Stimulated activated CD4-positive, alpha-beta T cell treated with anti-CD3 and anti-CD28 coated beads, Interleukin-1b, Interleukin-23, amount 100 ng/mL, for 48 hours (primary cell): ENCODE data around the gene PPP1R13B.
"Not testable (repeated sequence)": the region's sequence is repeated elsewhere in the genome, so short reads cannot be mapped to it uniquely, and the experiment has no call there.

Experiments used
- DNase-seq: peaks from one replicate; pipeline ENCODE4 v3.0.0-alpha.2; 2020

The PPP1R13B gene, protein sequence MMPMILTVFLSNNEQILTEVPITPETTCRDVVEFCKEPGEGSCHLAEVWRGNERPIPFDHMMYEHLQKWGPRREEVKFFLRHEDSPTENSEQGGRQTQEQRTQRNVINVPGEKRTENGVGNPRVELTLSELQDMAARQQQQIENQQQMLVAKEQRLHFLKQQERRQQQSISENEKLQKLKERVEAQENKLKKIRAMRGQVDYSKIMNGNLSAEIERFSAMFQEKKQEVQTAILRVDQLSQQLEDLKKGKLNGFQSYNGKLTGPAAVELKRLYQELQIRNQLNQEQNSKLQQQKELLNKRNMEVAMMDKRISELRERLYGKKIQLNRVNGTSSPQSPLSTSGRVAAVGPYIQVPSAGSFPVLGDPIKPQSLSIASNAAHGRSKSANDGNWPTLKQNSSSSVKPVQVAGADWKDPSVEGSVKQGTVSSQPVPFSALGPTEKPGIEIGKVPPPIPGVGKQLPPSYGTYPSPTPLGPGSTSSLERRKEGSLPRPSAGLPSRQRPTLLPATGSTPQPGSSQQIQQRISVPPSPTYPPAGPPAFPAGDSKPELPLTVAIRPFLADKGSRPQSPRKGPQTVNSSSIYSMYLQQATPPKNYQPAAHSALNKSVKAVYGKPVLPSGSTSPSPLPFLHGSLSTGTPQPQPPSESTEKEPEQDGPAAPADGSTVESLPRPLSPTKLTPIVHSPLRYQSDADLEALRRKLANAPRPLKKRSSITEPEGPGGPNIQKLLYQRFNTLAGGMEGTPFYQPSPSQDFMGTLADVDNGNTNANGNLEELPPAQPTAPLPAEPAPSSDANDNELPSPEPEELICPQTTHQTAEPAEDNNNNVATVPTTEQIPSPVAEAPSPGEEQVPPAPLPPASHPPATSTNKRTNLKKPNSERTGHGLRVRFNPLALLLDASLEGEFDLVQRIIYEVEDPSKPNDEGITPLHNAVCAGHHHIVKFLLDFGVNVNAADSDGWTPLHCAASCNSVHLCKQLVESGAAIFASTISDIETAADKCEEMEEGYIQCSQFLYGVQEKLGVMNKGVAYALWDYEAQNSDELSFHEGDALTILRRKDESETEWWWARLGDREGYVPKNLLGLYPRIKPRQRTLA

DNA sequence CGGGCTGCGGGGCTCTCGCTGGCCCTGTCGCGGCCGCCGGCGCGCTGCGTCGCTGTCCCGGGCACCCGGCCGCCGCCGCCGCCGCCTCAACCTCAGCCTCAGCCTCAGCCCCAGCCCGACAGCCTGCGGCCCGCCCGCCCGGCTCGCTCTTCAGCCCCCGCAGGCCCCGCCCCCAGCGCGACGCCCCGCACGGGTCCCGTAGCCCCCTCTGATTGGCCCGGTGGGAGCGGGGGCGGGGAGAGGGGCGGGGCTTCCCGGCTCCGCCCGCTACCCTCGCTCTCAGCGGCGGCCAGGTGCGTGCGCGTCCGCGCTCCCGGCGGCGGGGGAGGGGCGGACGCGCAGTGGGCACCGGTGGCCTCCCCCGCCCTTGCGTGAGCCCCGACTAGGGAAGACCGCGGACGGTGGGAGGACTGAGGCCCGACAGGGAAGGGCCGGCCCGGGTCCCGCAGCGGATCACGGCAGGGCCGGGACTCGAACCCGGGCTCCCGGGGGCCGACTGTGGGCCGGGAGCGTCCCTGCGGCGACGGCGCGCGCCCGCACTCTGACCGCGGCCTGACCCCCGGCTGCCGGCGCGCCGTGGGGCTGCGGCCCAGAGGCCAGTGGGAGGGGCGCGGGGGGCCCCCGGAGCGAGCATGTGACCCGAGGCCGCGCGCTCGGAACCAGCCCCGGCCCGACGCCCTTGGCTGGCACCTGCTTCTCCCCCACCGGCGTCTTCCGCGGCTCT, at the start of gene PPP1R13B:
Gene PPP1R13B, minus strand, starts transcription at position 125 of the 724 bp plus-strand sequence. CDS start 268 bp downstream, outside the sequence.
- DNase-seq = peak; percentile 91

DNA sequence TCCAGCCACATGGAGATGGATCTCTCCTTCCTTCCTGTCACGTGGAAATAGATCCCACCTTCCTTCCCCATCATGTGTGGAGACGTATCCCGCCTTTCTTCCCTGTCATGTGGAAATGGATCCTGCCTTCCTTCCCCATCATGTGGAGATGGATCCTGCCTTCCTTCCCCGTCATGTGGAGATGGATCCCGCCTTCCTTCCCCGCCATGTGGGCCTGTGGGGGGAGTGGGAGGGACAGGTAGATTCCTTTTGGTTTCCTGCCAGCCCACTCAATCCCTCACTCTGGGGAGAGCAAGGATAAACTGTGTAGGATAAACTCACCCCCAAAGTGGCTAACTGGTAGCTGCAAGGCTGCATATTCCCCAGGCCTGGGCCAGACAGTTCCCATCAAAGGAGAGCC, 49.2 kb upstream of the PPP1R13B start:
- DNase-seq = no peak

GRCh38 chr14:103894723-103895059, 47.3 kb upstream of the PPP1R13B start:
- DNase-seq = no peak

- DNase-seq = no peak
Observed at GRCh38 chr14:103894034-103894722, 46.8 kb upstream of the PPP1R13B start.

DNA sequence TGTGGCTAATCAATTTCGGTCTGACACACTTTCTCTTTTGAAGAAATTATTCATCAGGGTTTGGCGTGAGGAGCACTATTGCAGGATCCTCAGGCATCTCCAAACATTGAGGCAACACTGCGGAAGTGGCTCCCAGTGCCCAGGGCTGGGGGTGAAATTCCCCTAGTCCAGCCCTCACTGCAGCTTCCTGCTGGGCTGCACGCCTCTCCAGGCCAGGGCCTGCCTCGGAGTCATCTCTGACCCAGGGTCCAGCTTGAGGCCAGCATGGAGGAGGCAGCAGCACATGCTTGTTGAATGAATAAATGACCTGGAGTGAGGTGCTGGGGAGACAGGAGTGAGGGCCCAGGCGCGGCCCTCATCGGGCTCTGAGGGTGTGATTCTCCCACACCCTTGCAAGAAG, 44.9 kb upstream of the PPP1R13B start:
- no peak for DNase-seq

- no peak for DNase-seq
Observed at GRCh38 chr14:103891667-103892215, 44.4 kb upstream of the PPP1R13B start.

DNA sequence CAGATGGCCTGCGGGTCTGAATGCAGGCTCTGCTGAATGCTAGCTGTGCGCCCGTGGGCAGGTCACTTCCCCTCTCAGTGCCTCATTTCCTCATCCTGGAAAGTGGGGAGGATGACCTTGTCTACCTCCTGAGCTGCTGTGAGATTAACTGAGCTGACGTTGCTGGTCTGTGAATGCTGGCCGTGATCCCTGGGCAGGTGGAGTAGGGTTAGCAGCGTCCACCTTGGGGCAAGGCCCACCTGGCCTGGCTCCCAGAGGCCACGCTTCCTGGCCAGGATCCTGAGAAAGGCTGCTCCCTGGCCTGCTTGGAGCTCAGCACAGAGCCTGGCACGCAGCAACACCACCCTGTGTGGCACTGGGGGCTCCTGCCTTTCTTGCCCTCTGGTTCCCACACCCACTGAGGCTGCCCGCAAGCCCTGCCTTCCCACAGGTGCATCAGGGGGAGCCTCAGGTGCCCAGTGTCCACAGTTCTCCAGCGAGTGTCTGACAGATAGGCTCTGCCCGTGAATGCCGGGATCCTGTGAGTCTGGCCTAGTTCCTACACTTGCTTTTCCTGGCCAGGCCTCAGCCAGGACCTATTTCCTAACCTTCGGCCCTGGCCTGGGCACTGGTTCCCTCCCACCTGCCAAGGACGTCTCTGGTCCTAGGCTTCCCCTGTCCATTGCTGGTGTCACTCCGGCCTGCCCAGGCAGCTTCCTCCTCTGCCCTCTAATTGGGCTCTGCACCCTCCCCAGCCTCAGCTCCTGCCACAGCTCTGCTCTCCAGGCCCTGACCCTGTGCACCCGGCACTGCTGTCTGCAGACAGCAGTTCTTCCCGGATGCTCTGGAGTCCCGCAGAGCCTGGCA, 43.7 kb upstream of the PPP1R13B start:
- DNase-seq = no peak

DNA sequence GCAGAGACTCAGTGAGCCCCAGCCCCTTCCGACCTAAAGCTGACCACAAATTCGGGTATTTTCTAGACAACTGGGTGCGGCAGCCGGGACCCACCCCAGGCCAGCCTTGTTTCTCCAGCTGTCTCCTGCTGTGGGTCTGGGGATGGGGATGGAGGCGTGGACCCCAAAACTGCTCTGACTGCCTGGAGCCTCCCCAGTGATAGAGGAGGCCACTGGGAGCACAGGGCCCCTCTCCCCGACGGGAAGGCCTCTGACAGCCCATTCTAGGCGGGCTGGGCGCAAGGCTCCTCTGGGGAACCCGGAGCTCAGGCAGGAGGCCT, 42.6 kb upstream of the PPP1R13B start:
- DNase-seq = no peak

- DNase-seq = no peak
Observed at GRCh38 chr14:103889313-103890051, 42.1 kb upstream of the PPP1R13B start.

DNA sequence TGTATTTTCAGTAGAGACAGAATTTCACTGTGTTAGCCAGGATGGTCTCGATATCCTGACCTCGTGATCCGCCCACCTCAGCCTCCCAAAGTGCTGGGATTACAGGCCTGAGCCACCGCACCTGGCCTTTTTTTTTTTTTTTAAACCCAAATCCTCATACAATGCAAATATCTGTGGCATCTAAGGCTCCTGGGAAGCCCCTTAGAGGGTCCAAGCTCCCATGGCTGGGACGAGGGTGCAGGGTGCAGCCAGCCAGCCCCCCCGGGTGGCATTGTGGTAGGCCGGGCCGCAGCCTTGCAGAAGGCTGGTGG, 41.6 kb upstream of the PPP1R13B start:
- not testable (repeated sequence) for DNase-seq

DNA sequence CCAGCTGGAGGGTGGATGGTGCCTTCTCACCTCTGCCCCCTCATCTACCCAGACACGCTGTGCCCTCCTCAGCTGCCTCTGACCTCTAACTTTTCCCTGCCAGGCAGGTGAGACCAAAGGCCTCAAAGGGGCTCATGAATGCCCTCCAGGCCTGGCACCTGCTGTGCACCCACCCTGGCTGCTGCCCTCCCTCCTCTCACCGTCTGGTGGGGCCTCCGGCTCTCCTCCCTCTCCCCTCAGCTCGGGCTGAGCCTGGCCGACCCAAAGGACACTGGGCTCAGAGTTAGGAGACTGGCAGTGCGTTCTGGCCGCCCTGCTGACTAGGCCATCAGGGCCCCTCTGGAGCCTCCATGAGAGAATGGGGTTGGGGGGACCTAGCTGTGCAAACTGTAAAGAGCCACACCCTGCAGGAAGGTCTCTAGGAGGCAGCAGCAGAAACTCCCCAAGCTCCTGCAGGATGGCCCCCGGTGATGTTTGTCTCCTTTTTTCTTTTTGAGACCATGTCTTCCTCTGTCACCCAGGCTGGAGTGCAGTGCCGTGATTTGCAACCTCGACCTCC, 40.3 kb upstream of the PPP1R13B start:
- no peak for DNase-seq

DNA sequence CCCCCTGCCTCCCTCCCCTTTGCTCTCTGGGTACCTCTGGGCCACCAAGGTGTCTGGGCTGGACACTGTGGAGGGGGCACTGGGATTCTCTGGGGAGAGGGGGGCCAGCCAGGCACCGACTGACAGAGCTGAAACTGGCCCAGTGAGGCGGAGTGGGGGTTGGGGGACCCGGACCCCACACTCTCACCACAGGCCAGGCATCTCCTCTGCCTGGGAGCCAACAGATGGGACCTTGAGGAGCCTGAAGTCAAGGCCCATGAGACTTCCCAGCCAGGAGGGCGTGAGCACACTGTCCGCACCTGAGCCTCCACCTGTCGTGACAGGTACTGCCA, 39.8 kb upstream of the PPP1R13B start:
- DNase-seq = no peak

DNA sequence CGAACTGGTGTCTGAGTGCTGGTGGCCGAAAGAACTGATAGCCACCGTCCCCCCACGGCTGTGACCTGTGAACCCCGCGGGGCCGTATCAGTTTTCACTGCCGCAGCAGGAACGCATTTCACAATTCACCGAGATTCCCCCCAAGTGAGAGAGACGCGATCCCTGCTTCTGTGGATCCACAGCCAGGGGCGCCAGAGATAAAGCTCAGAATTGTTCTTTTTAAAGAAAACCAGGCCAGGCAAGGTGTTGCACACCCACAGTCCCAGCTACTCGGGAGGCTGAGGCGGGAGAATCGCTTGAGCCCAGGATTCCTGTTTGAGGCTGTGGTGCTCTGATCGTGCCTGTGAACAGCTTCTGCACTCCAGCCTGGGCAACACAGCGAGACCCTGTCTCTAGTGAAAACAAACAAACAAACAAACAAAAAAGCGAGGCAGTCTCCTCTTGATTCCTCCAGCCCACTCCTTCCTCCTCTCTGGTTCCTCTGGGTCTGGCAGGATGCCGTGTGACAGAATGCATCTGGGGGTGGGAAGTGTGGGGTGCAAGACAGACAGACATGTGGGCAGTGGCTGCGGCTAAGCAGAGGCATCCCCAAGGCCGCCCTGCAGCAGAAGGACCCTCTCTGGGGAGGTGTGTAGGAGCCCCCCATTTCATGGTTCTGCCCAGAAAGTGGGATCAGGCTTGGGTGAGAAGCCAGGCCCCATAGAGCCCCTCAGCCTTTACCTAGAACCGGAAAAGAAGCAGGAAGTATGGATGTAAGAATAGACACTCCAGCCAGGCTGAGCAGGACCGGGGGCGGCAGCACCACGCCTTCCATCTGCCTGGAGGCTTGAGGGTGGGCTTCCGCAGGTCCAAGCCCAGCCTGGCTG, 39.2 kb upstream of the PPP1R13B start:
- no peak for DNase-seq

GRCh38 chr14:103885509-103885932, 38.1 kb upstream of the PPP1R13B start:
- DNase-seq = no peak

- no peak for DNase-seq
Observed at GRCh38 chr14:103884854-103885253, 37.5 kb upstream of the PPP1R13B start.

DNA sequence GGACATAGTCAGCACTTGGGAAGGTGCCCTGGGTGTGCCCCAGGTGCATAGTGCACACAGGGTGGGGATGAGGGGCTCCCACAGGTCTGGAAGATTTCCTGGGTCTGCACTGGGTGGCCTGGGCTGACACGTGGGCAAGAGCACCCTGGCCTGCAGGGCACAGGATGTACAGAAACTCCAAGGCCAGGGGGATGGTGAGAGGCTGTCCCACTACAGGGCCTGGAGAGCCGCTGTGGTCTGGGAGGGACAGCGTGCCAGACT, 35.8 kb upstream of the PPP1R13B start:
- DNase-seq = no peak

DNA sequence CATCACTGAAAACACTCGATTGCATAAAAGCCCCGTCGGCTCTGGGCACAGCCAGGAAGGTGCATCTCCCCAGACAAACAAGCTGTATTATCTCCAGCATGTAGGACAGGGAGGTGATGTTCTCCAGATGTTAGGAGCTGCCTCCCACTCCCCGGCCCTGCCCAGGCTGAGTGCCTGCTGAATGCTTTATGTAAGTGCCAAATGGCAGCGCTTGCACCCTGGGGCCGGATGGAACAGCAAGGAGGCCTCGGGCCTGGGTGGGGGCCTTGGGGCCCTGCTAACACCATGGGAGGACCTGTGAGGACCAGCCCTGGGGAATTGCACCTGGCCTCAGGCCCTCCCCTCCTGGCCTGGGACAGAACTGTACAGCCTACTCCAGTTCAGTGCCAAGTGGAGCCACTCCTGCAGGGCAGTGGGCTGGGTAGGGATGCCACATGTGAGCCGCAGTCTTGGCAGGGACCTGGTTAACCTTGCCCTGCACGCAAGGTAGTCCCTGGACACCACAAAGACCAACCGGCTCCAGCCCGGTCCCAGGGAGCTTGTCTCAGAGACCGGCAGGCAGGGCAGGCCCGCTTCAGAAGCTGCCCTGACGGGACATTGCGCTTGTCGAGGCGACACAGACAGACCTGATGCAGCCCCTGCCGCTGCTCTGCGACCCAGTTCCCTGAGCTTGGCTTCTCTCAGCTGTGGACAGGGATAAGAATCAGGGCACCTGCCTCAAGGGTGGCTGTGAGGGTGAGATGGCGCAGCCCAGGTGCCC, 35.3 kb upstream of the PPP1R13B start:
- DNase-seq = no peak

GRCh38 chr14:103881268-103882201, 34.2 kb upstream of the PPP1R13B start:
- DNase-seq = no peak
